Prostate gland (tissue), 2 donors: Measurements from ENCODE around the gene DOCK4.

Experiments used
- CTCF ChIP-seq, 4 experiments: fragments of 200-600 bp in 2 of 4; fragments of 450-650 bp in 2 of 4; sonication (generic) in 2 of 4; IDR thresholded peaks; 1 replicate in 3 of 4; 2 replicates in 1 of 4; pipeline ENCODE4 v1.5.1; 2016 to 2019; ENCODE audit warnings: antibody characterized with exemption in 4 of 4, mild to moderate bottlenecking in 2 of 4, moderate library complexity in 2 of 4
- POLR2A ChIP-seq: fragments of 450-650 bp; IDR thresholded peaks from one replicate; pipeline ENCODE4 v1.6.1; 2016; ENCODE audit warnings: antibody characterized with exemption, mild to moderate bottlenecking

DNA sequence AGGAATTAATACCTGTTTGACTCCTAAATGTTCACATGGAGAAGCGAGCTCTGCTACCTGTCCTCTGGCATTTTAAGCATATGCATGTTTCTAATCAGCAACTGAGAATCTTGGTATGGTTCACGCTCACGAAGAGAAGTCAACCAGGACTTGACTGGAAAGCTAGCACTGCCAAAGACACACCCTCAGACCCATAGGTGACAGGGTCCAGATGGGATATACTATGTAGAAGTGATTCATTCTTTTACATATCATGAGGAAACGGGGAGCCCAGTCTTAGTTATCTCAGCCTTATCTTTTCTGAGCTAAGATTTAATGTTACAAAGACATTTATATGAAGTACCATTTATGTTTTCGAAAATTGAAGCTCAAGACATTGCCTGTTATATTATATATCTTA lies 313.0 kb downstream of the DOCK4 start:
- TF ChIP-seq POLR2A (no peak), CTCF (IDR thresholded peaks at IDR 0.05) (no peak)
